ACC112 (cell line): Measurements from ENCODE around the gene PPP1R3E.
"Not testable (repeated sequence)": the region's sequence is repeated elsewhere in the genome, so short reads cannot be mapped to it uniquely, and the experiment has no call there.

Experiments
- H2AFZ ChIP-seq: fragments of 200-600 bp; sonication (generic); one replicate; pipeline ENCODE4 v1.6.0; 2017; ENCODE audit warnings: antibody characterized with exemption, low read length; ENCODE audit not compliant: unreplicated experiment
- H3K27ac ChIP-seq: fragments of 200-600 bp; sonication (generic); 2 replicates; pipeline ENCODE4 v1.5.1; 2014; ENCODE audit warnings: low read depth, mild to moderate bottlenecking, antibody characterized with exemption, low read length, moderate library complexity
- H3K27me3 ChIP-seq: fragments of 200-600 bp; sonication (generic); 2 replicates; pipeline ENCODE4 v1.6.1; 2014; ENCODE audit warnings: mild to moderate bottlenecking, antibody characterized with exemption, low read length, moderate library complexity, mixed read lengths; ENCODE audit not compliant: insufficient read depth
- H3K36me3 ChIP-seq: fragments of 200-600 bp; sonication (generic); 2 replicates; pipeline ENCODE4 v1.6.1; 2016; ENCODE audit warnings: mild to moderate bottlenecking, antibody characterized with exemption, low read length, moderate library complexity, mixed read lengths; ENCODE audit not compliant: insufficient read depth
- H3K4me1 ChIP-seq: fragments of 200-600 bp; sonication (generic); one replicate; pipeline ENCODE4 v1.6.1; 2016; ENCODE audit warnings: low read length, mixed read lengths; ENCODE audit not compliant: insufficient read depth, unreplicated experiment, control insufficient read depth
- H3K4me3 ChIP-seq: fragments of 200-600 bp; sonication (generic); 2 replicates; pipeline ENCODE4 v1.5.1; 2014; ENCODE audit warnings: mild to moderate bottlenecking, low read depth, low read length
- H3K79me2 ChIP-seq: fragments of 200-600 bp; sonication (generic); one replicate; pipeline ENCODE4 v1.6.0; 2016; ENCODE audit warnings: low read length; ENCODE audit not compliant: control insufficient read depth, unreplicated experiment, insufficient read depth

PPP1R3E gene

DNA sequence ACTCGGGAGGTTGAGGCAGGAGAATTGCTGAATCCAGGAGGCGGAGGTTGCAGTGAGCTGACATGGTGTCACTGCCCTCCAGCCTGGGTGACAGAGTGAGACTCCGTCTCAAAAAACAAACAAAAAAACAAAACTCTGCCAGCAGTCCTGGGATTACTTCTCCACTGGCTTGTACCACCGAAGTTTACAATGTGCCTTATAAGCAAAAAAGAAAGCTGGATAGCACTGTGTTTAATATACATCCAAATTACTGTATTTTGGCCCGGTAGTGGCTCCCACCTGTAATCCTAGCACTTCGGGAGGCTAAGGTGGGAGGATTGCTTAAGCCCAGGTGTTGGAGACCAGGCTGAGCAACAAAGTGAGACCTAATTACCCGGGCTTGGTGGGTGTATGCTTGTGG is 33.5 kb downstream of the PPP1R3E start:
- H3K4me1 ChIP-seq = no peaks in the 10 kb centered on the region
- no peaks in the 10 kb centered on the region for H3K36me3 ChIP-seq
- H3K4me3 ChIP-seq = no peak overlapping the region
- no peaks in the 10 kb centered on the region for H3K27me3 ChIP-seq
- no peak overlapping the region for H3K27ac ChIP-seq
- no peak overlapping the region for H2AFZ ChIP-seq
- H3K79me2 ChIP-seq = no peaks in the 10 kb centered on the region

DNA sequence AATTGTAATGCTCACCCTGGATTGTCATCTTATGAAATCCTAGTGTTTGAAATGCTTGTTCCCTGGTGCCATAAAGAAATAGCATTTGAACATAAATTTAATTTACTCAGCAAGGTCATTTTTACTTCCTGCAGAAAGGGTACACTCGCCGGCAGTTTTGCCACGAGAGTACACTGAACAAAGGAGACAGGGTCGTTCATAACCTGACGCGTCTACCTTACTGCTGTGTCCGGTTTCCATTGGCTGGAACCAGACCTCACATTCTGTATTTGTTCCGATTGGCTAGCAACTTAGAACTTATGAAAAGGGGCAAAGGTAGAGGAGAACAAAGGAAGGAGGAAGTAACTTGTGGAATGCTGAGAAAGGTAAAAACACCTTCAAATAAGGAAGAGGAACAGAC is 41.8 kb downstream of the PPP1R3E start:
- H3K36me3 ChIP-seq, H2AFZ ChIP-seq, H3K79me2 ChIP-seq, H3K27ac ChIP-seq, H3K27me3 ChIP-seq, H3K4me1 ChIP-seq, H3K4me3 ChIP-seq: not testable (repeated sequence)

DNA sequence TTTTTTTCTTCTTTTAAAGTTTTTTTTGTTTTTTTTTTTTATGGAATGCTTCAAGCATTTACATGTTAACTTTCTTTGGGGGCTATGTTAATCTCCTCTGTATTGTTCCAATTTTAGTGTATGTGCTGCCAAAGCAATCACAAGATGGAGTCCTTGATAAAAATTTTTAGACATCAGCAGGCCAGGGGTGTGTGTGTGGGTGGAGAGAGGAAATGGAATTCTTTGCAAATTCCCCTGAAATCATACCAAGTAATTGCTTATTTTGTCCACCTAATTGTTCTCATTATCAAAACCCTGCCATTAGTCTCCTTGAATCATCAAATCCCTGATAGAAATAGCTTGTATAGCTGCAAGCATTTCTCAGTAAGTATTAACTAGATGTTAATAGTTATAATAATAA is 43.2 kb downstream of the PPP1R3E start:
- Histone ChIP-seq H3K4me3 (no peak overlapping the region), H3K27me3 (peaks cover 6% of the 10 kb centered on the region; the same call in 1 of the 2 replicates), H2AFZ (no peak overlapping the region), H3K4me1 (no peaks in the 10 kb centered on the region), H3K27ac (no peak overlapping the region), H3K79me2 (no peaks in the 10 kb centered on the region), H3K36me3 (no peaks in the 10 kb centered on the region)

DNA sequence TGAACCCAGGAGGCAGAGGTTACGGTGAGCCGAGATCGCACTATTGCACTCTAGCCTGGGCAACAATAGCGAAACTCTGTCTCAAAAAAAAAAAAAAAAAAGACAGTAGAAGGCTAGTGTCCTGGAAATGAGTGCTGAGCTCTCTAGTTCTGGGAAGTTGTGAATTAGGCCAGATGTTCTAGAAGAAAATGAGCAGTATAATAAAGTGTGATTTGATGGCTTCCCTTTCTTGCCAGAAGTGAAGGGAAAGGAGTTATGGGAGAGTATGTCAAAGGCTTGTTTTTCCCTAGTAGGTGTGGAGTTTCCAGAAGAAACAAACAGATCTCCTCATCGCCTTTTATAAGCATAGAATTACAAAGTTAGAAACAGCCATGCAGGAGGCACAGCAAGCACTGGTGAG is 44.4 kb downstream of the PPP1R3E start:
- no peak overlapping the region for H3K27ac ChIP-seq
- H2AFZ ChIP-seq = no peak overlapping the region
- H3K36me3 ChIP-seq = no peaks in the 10 kb centered on the region
- H3K79me2 ChIP-seq = no peaks in the 10 kb centered on the region
- peaks cover 6% of the 10 kb centered on the region; the same call in 1 of the 2 replicates for H3K27me3 ChIP-seq
- no peak overlapping the region for H3K4me3 ChIP-seq
- H3K4me1 ChIP-seq = no peaks in the 10 kb centered on the region

DNA sequence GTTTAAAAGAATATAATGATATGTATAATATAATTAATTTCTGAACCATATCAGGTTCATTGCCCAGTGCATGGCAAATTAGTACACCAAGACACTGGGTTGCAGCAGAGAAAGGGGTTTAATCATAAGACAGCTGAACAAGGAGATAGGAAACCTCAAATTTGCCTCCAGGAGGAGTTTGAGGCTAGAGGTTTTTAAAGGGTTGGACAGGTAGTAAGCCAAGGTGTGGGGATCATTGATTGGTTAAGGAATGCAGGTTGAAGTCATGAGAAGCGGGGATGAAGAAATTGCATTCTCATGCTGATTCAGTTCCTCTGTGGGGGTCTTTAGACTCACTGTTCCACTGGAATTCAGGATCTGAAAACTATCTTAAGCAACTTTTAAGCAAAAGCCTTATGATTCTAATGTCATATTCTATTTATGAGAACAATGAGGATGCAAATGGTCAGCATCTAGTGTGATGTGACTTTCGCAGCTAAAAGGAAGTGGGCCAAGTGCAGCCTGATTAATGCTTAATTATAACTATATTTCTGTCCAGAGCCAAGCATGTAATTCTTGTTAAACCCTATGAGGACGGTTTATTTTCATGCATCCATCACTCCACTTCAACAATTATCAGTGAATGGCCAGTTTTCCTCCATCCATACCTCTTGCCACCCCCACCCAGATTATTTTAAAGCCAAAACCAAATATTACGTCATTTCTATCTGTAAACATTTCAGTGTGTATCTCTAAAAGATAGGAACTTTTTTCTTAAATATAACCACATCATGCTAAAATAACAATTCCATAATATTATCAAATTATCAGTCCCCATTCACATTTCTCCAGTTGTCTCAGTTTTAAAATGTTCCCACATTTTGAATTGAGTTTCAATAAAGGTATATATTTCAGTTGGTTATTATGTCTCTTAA is 50.0 kb downstream of the PPP1R3E start:
- no peaks in the 10 kb centered on the region for H3K79me2 ChIP-seq
- no peak overlapping the region for H2AFZ ChIP-seq
- H3K27me3 ChIP-seq = no peaks in the 10 kb centered on the region
- H3K27ac ChIP-seq = no peak overlapping the region
- no peak overlapping the region for H3K4me3 ChIP-seq
- no peaks in the 10 kb centered on the region for H3K36me3 ChIP-seq
- H3K4me1 ChIP-seq = peaks cover 12% of the 10 kb centered on the region

DNA sequence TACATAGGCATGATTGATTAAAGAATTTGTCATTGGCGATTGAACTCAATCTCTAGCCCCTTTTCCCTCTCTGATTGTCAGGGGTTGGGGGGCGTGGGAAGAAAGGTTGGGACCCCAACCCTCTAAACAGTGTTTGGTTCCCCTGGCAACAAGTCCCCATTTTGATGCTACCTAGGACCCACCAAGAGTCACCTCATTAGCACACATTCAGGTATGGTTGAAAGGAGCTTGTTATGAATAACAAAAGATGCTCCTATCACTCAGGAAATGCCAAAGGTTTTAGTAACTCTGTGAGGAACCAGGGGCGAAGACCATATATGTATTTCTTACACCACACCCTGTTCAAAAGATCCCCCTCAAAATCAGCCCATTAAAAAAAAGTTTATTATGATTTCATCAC is 50.7 kb downstream of the PPP1R3E start:
- Histone ChIP-seq H3K36me3 (no peaks in the 10 kb centered on the region), H3K4me1 (peaks cover 12% of the 10 kb centered on the region), H2AFZ (no peak overlapping the region), H3K79me2 (no peaks in the 10 kb centered on the region), H3K27me3 (no peaks in the 10 kb centered on the region), H3K4me3 (no peak overlapping the region), H3K27ac (no peak overlapping the region)

DNA sequence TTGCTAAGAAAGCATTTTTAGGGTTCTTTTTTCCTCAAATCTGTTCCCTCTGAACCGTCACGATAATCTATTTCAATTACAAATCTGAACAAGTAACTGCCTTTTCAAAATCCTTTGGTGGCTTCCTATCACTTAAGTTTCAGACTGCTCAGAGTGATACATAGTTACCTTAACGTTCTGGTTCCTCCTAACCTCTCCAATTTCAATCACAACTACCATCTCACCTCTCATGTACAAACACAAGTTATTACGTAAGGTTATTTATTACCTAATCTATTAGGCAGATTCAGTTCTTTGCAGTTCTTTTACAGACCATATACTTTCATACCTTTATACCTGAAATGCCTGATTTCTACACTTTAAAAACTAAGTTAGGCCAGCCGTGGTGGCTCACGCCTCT is 52.8 kb downstream of the PPP1R3E start:
- no peak overlapping the region for H2AFZ ChIP-seq
- peaks cover 12% of the 10 kb centered on the region for H3K4me1 ChIP-seq
- no peaks in the 10 kb centered on the region for H3K36me3 ChIP-seq
- no peak overlapping the region for H3K4me3 ChIP-seq
- no peaks in the 10 kb centered on the region for H3K27me3 ChIP-seq
- no peaks in the 10 kb centered on the region for H3K79me2 ChIP-seq
- no peak overlapping the region for H3K27ac ChIP-seq

DNA sequence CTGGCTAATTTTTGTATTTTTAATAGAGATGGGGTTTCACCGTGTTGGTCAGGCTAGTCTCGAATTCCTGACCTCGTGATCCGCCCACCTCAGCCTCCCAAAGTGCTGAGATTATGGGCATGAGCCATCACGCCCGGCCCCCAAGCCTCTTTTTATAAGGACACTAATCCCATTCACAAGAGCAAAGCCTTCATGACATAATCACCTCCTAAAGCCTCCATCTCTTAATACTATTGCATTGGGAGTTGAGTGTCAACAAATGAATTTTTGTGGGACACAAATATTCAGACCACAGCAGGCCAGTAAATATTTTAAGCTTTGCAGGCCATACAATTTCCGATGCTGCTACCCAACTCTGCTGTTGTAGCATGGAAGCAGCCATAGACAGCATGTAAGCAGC is 54.1 kb downstream of the PPP1R3E start:
- Histone ChIP-seq H3K4me1 (peaks cover 12% of the 10 kb centered on the region), H3K36me3 (no peaks in the 10 kb centered on the region), H3K4me3 (no peak overlapping the region), H2AFZ (no peak overlapping the region), H3K27me3 (no peaks in the 10 kb centered on the region), H3K27ac (no peak overlapping the region), H3K79me2 (no peaks in the 10 kb centered on the region)
